Caco-2 (cell line): ENCODE results near the gene MAGEB2. TPM values are rescaled to one million over a fixed set of nuclear protein-coding genes. Genes with fewer than 3 reads are reported as not detected.

Experiments
- BruUV-seq: library from RNA; stranded (reverse); fragments of 400-500 nt; replicated peaks from 2 replicates; lab custom pipeline; 2021; lab: Mats Ljungman, UMichigan
- CTCF ChIA-PET: fragments of 300-600 bp; sonication (Branson Sonifier 250); formaldehyde crosslinking; loops from one replicate; lab custom pipeline; 2022; ENCODE audit warnings: antibody characterized with exemption; lab: Charles Lee
- POLR2A ChIA-PET: fragments of 300-600 bp; sonication (Branson Sonifier 250); formaldehyde crosslinking; loops from one replicate; lab custom pipeline; 2022; ENCODE audit warnings: antibody characterized with exemption; lab: Charles Lee
- DNase-seq, 2 experiments: peaks; one replicate each; pipeline versions ENCODE4 v3.0.0 to v3.0.0-alpha.2; 2020 to 2022
- H3K27me3 ChIP-seq: replicated peaks from 2 replicates; pipeline ENCODE4 v1.6.0; 2011; ENCODE audit warnings: low read length; ENCODE audit not compliant: control insufficient read depth, insufficient read depth
- H3K36me3 ChIP-seq: 2 replicates; pipeline ENCODE4 v1.5.1; 2011; ENCODE audit warnings: low read length; ENCODE audit not compliant: control insufficient read depth, insufficient read depth
- H3K4me1 ChIP-seq: fragments of 250-450 bp; sonication (Bioruptor Pico); 2 replicates; pipeline ENCODE4 v1.5.1; 2020; ENCODE audit warnings: mild to moderate bottlenecking
- H3K4me3 ChIP-seq: 2 replicates; pipeline ENCODE4 v1.5.1; 2011; ENCODE audit warnings: low read depth, mild to moderate bottlenecking, control low read depth, low read length
- H3K9me3 ChIP-seq: fragments of 250-450 bp; sonication (Bioruptor Pico); 2 replicates; pipeline ENCODE4 v1.5.1; 2020; ENCODE audit warnings: mild to moderate bottlenecking, moderate library complexity
- H3K27ac Mint-ChIP-seq: one replicate; pipeline ENCODE4 v1.8.0; 2022; ENCODE audit warnings: mixed read lengths; ENCODE audit not compliant: unreplicated experiment
- H3K27me3 Mint-ChIP-seq: one replicate; pipeline ENCODE4 v1.8.0; 2022; ENCODE audit warnings: mixed read lengths; ENCODE audit not compliant: insufficient read depth, unreplicated experiment
- H3K36me3 Mint-ChIP-seq: one replicate; pipeline ENCODE4 v1.8.0; 2022; ENCODE audit warnings: mild to moderate bottlenecking, mixed read lengths; ENCODE audit not compliant: insufficient read depth, unreplicated experiment
- H3K4me1 Mint-ChIP-seq: one replicate; pipeline ENCODE4 v1.8.0; 2022; ENCODE audit warnings: low read depth, mixed read lengths; ENCODE audit not compliant: unreplicated experiment
- H3K4me3 Mint-ChIP-seq: one replicate; pipeline ENCODE4 v1.8.0; 2022; ENCODE audit warnings: mild to moderate bottlenecking, moderate library complexity, mixed read lengths; ENCODE audit not compliant: unreplicated experiment
- H3K9me3 Mint-ChIP-seq: one replicate; pipeline ENCODE4 v1.8.0; 2022; ENCODE audit warnings: mixed read lengths; ENCODE audit not compliant: unreplicated experiment
- intact Hi-C: fragments of 100-400 bp; cut with micrococcal nuclease; formaldehyde crosslinking; loops from one replicate; pipeline ENCODE4 v1.10.0; 2022; ENCODE audit not compliant: unreplicated experiment
- total RNA-seq: library from RNA; stranded (reverse); gene quantifications from 2 replicates; pipeline ENCODE4 v1.2.3, GENCODE V29; 2022
- TF ChIP-seq, protein P1 (sequence below), 2 experiments: fragments of 200-600 bp in 1 of 2; IDR thresholded peaks; 1 replicate in 1 of 2; 2 replicates in 1 of 2; pipeline versions ENCODE4 v1.5.1 to v1.8.0; 2011 to 2022; ENCODE audit warnings: antibody characterized with exemption in 1 of 2, control low read depth in 1 of 2, inconsistent platforms in 1 of 2, low read depth in 1 of 2, low read length in 1 of 2, mild to moderate bottlenecking in 1 of 2, moderate library complexity in 1 of 2; ENCODE audit not compliant: insufficient read depth in 1 of 2, severe bottlenecking in 1 of 2, unreplicated experiment in 1 of 2

The MAGEB2 gene
- total RNA-seq, 1 experiment from 2014 or later = not detected

DNA sequence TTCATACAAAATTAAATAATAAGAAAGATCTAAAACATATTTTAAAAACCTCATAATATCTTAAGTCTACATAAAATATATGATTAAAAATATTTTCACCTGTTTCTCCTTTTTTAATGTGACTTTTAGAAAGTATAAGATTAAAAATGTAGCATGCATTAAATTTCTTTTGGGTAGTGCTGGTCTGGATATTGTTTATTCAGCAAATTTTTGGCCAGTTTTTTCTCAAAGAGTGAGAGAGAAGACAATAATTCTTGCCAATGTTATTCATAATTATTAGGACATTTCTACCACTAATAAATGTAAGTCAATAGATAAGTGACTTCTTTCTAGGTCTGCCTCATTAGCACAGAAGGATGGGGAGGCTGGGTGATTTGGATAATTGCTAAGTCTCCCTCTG is 45.6 kb downstream of the MAGEB2 start:
- TF ChIP-seq, protein P1, sequence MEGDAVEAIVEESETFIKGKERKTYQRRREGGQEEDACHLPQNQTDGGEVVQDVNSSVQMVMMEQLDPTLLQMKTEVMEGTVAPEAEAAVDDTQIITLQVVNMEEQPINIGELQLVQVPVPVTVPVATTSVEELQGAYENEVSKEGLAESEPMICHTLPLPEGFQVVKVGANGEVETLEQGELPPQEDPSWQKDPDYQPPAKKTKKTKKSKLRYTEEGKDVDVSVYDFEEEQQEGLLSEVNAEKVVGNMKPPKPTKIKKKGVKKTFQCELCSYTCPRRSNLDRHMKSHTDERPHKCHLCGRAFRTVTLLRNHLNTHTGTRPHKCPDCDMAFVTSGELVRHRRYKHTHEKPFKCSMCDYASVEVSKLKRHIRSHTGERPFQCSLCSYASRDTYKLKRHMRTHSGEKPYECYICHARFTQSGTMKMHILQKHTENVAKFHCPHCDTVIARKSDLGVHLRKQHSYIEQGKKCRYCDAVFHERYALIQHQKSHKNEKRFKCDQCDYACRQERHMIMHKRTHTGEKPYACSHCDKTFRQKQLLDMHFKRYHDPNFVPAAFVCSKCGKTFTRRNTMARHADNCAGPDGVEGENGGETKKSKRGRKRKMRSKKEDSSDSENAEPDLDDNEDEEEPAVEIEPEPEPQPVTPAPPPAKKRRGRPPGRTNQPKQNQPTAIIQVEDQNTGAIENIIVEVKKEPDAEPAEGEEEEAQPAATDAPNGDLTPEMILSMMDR (IDR thresholded peaks at IDR 0.05; ENCODE audit: insufficient read depth in 1 of 2, low read depth in 1 of 2, low read length in 1 of 2, severe bottlenecking in 1 of 2, unreplicated experiment in 1 of 2) = no peak
- H3K36me3 ChIP-seq = no peaks in the 10 kb centered on the region
- H3K9me3 ChIP-seq = no peaks in the 10 kb centered on the region
- H3K4me1 Mint-ChIP-seq = no peaks in the 10 kb centered on the region
- no peak overlapping the region for H3K27ac Mint-ChIP-seq
- intact Hi-C loops = no loop called here
- H3K27me3 ChIP-seq = no peaks in the 10 kb centered on the region
- H3K27me3 Mint-ChIP-seq = peaks cover 8% of the 10 kb centered on the region
- POLR2A ChIA-PET = no interaction called here
- no peaks in the 10 kb centered on the region for H3K4me1 ChIP-seq
- H3K4me3 Mint-ChIP-seq = no peak overlapping the region
- no peaks in the 10 kb centered on the region for H3K36me3 Mint-ChIP-seq
- H3K9me3 Mint-ChIP-seq = no peaks in the 10 kb centered on the region
- CTCF ChIA-PET = no interaction called here
- no peak overlapping the region for H3K4me3 ChIP-seq
- no peak for DNase-seq
- BruUV-seq = no TSS peak

DNA sequence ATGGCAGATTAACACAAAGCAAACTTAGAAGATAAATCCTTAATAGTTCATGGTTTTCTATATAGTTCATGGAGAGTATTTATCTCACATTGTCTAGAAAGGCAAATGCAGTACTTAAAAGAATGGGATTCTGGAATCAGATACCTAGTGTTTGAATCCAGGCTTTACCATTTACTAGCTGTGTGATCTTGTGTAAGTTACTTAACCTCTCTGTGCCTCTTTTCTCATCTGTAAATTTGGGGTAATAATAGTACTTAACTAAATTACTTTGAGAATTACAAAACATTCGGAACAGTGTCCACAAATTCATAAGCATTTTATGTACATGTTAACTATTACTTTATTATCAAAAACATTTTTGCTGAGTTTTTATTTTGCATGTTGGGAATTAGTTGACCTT is 47.4 kb downstream of the MAGEB2 start:
- Mint-ChIP-seq H3K4me1 (no peaks in the 10 kb centered on the region), H3K9me3 (no peaks in the 10 kb centered on the region), H3K27ac (no peak overlapping the region), H3K36me3 (no peaks in the 10 kb centered on the region), H3K4me3 (no peak overlapping the region), H3K27me3 (peaks cover 8% of the 10 kb centered on the region)
- Histone ChIP-seq H3K27me3 (no peaks in the 10 kb centered on the region), H3K9me3 (no peaks in the 10 kb centered on the region), H3K4me1 (no peaks in the 10 kb centered on the region), H3K36me3 (no peaks in the 10 kb centered on the region), H3K4me3 (no peak overlapping the region)
- TF ChIP-seq, protein P1 (IDR thresholded peaks at IDR 0.05; ENCODE audit: insufficient read depth in 1 of 2, low read depth in 1 of 2, low read length in 1 of 2, severe bottlenecking in 1 of 2, unreplicated experiment in 1 of 2) = no peak
- CTCF ChIA-PET = no interaction called here
- BruUV-seq = no TSS peak
- POLR2A ChIA-PET = no interaction called here
- no peak for DNase-seq
- intact Hi-C loops = no loop called here

Other genes starting within 250 kb of the MAGEB2 start
- gene MAGEB3, start 15.1 kb downstream of the MAGEB2 start, total RNA-seq = not detected in 2 replicates
- not detected in 2 replicates for gene MAGEB4, start 26.4 kb downstream of the MAGEB2 start, total RNA-seq
- not detected in 2 replicates for gene MAGEB1, start 31.6 kb downstream of the MAGEB2 start, total RNA-seq
- gene NR0B1, start 93.8 kb downstream of the MAGEB2 start, total RNA-seq = not detected in 2 replicates